A673 (cell line): ENCODE measurements around the gene LRRC70.

Experiments
- EZH2 ChIP-seq: fragments of 200-600 bp; sonication (generic); IDR thresholded peaks from 2 replicates; pipeline ENCODE4 v1.6.1; 2017; ENCODE audit warnings: borderline replicate concordance, low read depth, mild to moderate bottlenecking, mixed read lengths, antibody characterized with exemption, low read length; ENCODE audit not compliant: poor library complexity, severe bottlenecking
- TF ChIP-seq, protein P1 (sequence below): fragments of 300-800, 200-600 bp; sonication (generic); conservative IDR thresholded peaks from 2 replicates; pipeline ENCODE4 v1.5.1; 2017; ENCODE audit warnings: low read depth, mild to moderate bottlenecking, antibody characterized with exemption, low read length, moderate library complexity, mixed read lengths

DNA sequence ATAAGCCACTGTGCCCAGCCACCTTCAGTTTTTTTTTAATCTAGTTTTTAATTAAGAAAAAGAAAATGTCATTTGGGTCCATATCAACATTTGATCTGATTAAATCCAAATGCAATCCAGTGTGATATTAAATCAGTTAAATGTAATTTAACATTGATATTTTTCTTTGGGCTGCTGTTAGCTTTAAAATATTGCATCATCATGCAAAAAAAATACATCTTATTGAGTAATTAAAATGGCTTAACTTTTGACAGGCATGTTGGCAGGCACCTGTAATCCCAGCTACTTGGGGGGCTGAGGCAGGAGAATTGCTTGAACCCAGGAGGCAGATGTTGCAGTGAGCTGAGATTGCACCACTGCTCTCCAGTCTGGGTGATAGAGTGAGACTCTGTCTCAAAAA is 22.7 kb upstream of the LRRC70 start:
- TF ChIP-seq, protein P1, sequence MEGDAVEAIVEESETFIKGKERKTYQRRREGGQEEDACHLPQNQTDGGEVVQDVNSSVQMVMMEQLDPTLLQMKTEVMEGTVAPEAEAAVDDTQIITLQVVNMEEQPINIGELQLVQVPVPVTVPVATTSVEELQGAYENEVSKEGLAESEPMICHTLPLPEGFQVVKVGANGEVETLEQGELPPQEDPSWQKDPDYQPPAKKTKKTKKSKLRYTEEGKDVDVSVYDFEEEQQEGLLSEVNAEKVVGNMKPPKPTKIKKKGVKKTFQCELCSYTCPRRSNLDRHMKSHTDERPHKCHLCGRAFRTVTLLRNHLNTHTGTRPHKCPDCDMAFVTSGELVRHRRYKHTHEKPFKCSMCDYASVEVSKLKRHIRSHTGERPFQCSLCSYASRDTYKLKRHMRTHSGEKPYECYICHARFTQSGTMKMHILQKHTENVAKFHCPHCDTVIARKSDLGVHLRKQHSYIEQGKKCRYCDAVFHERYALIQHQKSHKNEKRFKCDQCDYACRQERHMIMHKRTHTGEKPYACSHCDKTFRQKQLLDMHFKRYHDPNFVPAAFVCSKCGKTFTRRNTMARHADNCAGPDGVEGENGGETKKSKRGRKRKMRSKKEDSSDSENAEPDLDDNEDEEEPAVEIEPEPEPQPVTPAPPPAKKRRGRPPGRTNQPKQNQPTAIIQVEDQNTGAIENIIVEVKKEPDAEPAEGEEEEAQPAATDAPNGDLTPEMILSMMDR = no peak
- no peak for TF ChIP-seq EZH2
